HepG2 (cell line): ENCODE data around the gene PDE1C. TPM values are rescaled to one million over a fixed set of nuclear protein-coding genes. Genes with fewer than 3 reads are reported as not detected.

Experiments used
- ATAC-seq: fragments of 200-7000 bp; cut with Tn5 transposase; 3 replicates; pipeline ENCODE4 v1.9.1; 2020; ENCODE audit warnings: mild to moderate bottlenecking, moderate library complexity
- BruUV-seq: library from RNA; stranded (reverse); fragments of 400-500 nt; replicated peaks from 2 replicates; lab custom pipeline; 2021; lab: Mats Ljungman, UMichigan
- CTCF ChIA-PET: fragments of 300-600 bp; formaldehyde crosslinking; extraction: SDS; loops from one replicate; lab custom pipeline; 2021; ENCODE audit warnings: low total read pairs, inconsistent platforms, low intra/inter-chr PET ratio; lab: Yijun Ruan, JAX
- POLR2A ChIA-PET: fragments of 350-600 bp; sonication (Branson Sonifier 250); formaldehyde crosslinking; loops from one replicate; lab custom pipeline; 2020; ENCODE audit warnings: antibody characterized with exemption, inconsistent platforms; lab: Yijun Ruan, JAX
- DNase-seq: peaks from one replicate; pipeline ENCODE4 v3.0.0-alpha.2; 2015; ENCODE audit warnings: low spot score
- FAIRE-seq: peaks from 3 replicates; lab custom pipeline; 2011; peaks lifted over from hg19 to GRCh38; lab: Jason Lieb, UNC
- H2AFZ ChIP-seq: one replicate; pipeline ENCODE4 v1.6.1; 2011; ENCODE audit warnings: low read length, inconsistent platforms
- H3K27ac ChIP-seq: fragments of 300-600 bp; 3 replicates; pipeline ENCODE4 v1.8.0; 2011; ENCODE audit warnings: mixed run types, mild to moderate bottlenecking, mixed read lengths, low read length, inconsistent platforms; ENCODE audit not compliant: insufficient read depth; ENCODE audit errors: extremely low read length
- H3K27me3 ChIP-seq, 2 experiments: fragments of 200-600 bp in 1 of 2; 2 replicates in 1 of 2; 3 replicates in 1 of 2; pipeline versions ENCODE4 v1.6.0 to v1.8.0; 2011; ENCODE audit warnings: low read length in 2 of 2, mild to moderate bottlenecking in 2 of 2, moderate library complexity in 2 of 2, inconsistent platforms in 1 of 2; ENCODE audit not compliant: insufficient read depth in 2 of 2, control insufficient read depth in 1 of 2
- H3K36me3 ChIP-seq, 2 experiments: fragments of 200-600 bp in 1 of 2; replicated peaks in 1 of 2; 2 replicates in 1 of 2; 3 replicates in 1 of 2; pipeline versions ENCODE4 v1.5.1 to v1.8.0; 2011; ENCODE audit warnings: low read length in 2 of 2, inconsistent platforms in 1 of 2; ENCODE audit not compliant: insufficient read depth in 2 of 2, control insufficient read depth in 1 of 2
- H3K4me1 ChIP-seq: 2 replicates; pipeline ENCODE4 v1.5.1; 2012; ENCODE audit warnings: low read length, inconsistent platforms; ENCODE audit not compliant: insufficient read depth
- H3K4me2 ChIP-seq: 2 replicates; pipeline ENCODE4 v1.6.0; 2011; ENCODE audit warnings: low read depth, low read length, inconsistent platforms
- H3K4me3 ChIP-seq, 3 experiments: fragments of 200-600 bp in 1 of 3; sonication (generic), shearing (Covaris generic) in 1 of 3; replicated peaks in 1 of 3; 2 replicates each; pipeline ENCODE4 v1.5.1; 2011 to 2016; ENCODE audit warnings: low read length in 3 of 3, inconsistent platforms in 2 of 3, low read depth in 2 of 3, mild to moderate bottlenecking in 2 of 3, control low read depth in 1 of 3, mixed read lengths in 1 of 3; ENCODE audit not compliant: insufficient read depth in 1 of 3
- H3K79me2 ChIP-seq: one replicate; pipeline ENCODE4 v1.6.1; 2011; ENCODE audit warnings: low read length, inconsistent platforms; ENCODE audit not compliant: insufficient read depth
- H3K9ac ChIP-seq: 2 replicates; pipeline ENCODE4 v1.6.0; 2011; ENCODE audit warnings: mild to moderate bottlenecking, low read depth, low read length, inconsistent platforms; ENCODE audit not compliant: insufficient read depth
- H3K9me3 ChIP-seq: 2 replicates; pipeline ENCODE4 v1.5.1; 2012; ENCODE audit warnings: mild to moderate bottlenecking, low read length
- H4K20me1 ChIP-seq: 2 replicates; pipeline ENCODE4 v1.6.0; 2011; ENCODE audit warnings: inconsistent platforms, mild to moderate bottlenecking, low read length, moderate library complexity; ENCODE audit not compliant: insufficient read depth
- ATF7-NPFF ChIP-seq: sonication (generic); formaldehyde crosslinking; IDR thresholded peaks from 2 replicates; pipeline ENCODE4 v1.8.1; 2023; ENCODE audit warnings: mild to moderate bottlenecking, low read depth, missing genetic modification reagents, moderate library complexity
- ERF ChIP-seq: IDR thresholded peaks from 2 replicates; pipeline ENCODE4 v1.6.1; 2018; ENCODE audit warnings: missing biosample characterization, missing genetic modification reagents
- KAT8 ChIP-seq: IDR thresholded peaks from 2 replicates; pipeline ENCODE4 v1.6.1; 2016; ENCODE audit warnings: missing genetic modification reagents, missing compliant biosample characterization
- NFKBIZ ChIP-seq: IDR thresholded peaks from 2 replicates; pipeline ENCODE4 v1.6.1; 2018; ENCODE audit warnings: missing genetic modification reagents, missing compliant biosample characterization
- PHF21A ChIP-seq: sonication (generic); formaldehyde crosslinking; IDR thresholded peaks from 2 replicates; pipeline ENCODE4 v1.5.0; 2020; ENCODE audit warnings: mild to moderate bottlenecking, missing genetic modification reagents
- RFXAP ChIP-seq: sonication (generic); formaldehyde crosslinking; IDR thresholded peaks from 2 replicates; pipeline ENCODE4 v1.4.0; 2020; ENCODE audit warnings: missing genetic modification reagents, borderline replicate concordance
- STAT5B ChIP-seq: sonication (generic); formaldehyde crosslinking; IDR thresholded peaks from 2 replicates; pipeline ENCODE4 v1.4.0; 2020; ENCODE audit warnings: missing genetic modification reagents
- ZFYVE20 ChIP-seq: sonication (generic); formaldehyde crosslinking; IDR thresholded peaks from 2 replicates; pipeline ENCODE4 v1.8.0; 2023; ENCODE audit warnings: low read depth, mild to moderate bottlenecking, moderate library complexity, missing genetic modification reagents, borderline replicate concordance
- ZNF563 ChIP-seq: sonication (generic); formaldehyde crosslinking; IDR thresholded peaks from 2 replicates; pipeline ENCODE4 v1.8.0; 2022; ENCODE audit warnings: mild to moderate bottlenecking, moderate library complexity, missing genetic modification reagents
- ZNF644 ChIP-seq: IDR thresholded peaks from 2 replicates; pipeline ENCODE4 v1.6.1; 2016; ENCODE audit warnings: low read depth
- ZNF652 ChIP-seq: IDR thresholded peaks from 2 replicates; pipeline ENCODE4 v1.6.1; 2016; ENCODE audit warnings: low read depth, borderline replicate concordance
- ZNF839 ChIP-seq: sonication (generic); formaldehyde crosslinking; IDR thresholded peaks from 2 replicates; pipeline ENCODE4 v1.4.0; 2020; ENCODE audit warnings: missing genetic modification reagents, mild to moderate bottlenecking, borderline replicate concordance
- WGBS: methylation state at CpG from one replicate; pipeline ENCODE4 v1.1.6; 2017; ENCODE audit warnings: low lambda C conversion rate; 5-methylcytosine and 5-hydroxymethylcytosine counted together
- in situ Hi-C: cut with HindIII; loops from 2 replicates; pipeline ENCODE4 v1.10.0; 2017; ENCODE audit warnings: low pct_unique_long_range_greater_than_20kb; ENCODE audit not compliant: extremely low pct_ligation_motif_present
- intact Hi-C: fragments of 100-400 bp; cut with micrococcal nuclease; formaldehyde crosslinking; loops from one replicate; pipeline ENCODE4 v1.10.0; 2022; ENCODE audit not compliant: unreplicated experiment
- polyA plus RNA-seq, 8 experiments: library from polyadenylated mRNA; depleted of rRNA in 3 of 8; stranded (reverse) in 7 of 8; unstranded in 1 of 8; fragments of >200 nt; fragmentation: Illumina TruSeq in 4 of 8; extraction: Trizol in 4 of 8; gene quantifications; 2 replicates each; pipeline versions ENCODE4 v1.2.1 to v1.2.3, GENCODE V29; 2011 to 2016; ENCODE audit warnings: low read depth in 4 of 8, missing spikeins in 1 of 8, mixed read lengths in 1 of 8; ENCODE audit not compliant: insufficient read depth in 1 of 8
- total RNA-seq, 5 experiments: library from RNA; depleted of rRNA; stranded (reverse); fragments of >200 nt; fragmentation: Illumina TruSeq; extraction: Trizol; gene quantifications; 2 replicates each; pipeline ENCODE4 v1.2.3, GENCODE V29; 2016; ENCODE audit warnings: low read depth in 1 of 5
- TF ChIP-seq, protein P1 (sequence below): IDR thresholded peaks from 2 replicates; pipeline ENCODE4 v1.6.1; 2016; ENCODE audit warnings: low read depth, borderline replicate concordance
- TF ChIP-seq, protein P2 (sequence below): sonication (generic); formaldehyde crosslinking; IDR thresholded peaks from 2 replicates; pipeline ENCODE4 v1.9.0; 2022; ENCODE audit warnings: low read depth, missing genetic modification reagents

Gene PDE1C
- total and polyA plus RNA-seq, 2 of the 13 experiments (the other 11 are each of a cell fraction or from before 2014, with no cell fraction given), result not detected

DNA sequence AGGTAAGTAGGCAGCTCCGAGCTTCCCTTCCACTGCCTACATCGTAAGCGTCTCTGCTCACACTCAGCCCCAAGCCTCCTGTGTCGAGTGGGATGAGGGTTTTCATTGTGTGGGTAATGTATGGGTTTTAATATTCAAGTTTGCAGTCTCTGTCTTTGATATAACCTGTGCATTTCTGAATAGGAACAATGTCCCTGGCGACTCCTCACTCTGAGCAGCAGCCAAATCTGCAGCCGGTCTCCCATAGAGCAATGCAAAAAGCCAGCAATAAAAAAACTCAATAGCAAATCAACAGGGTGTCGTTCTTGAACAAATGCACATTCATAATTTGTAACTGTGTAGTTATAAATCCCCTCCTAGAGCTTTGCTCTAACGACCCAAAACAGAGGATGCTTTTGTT is 349.8 kb downstream of the PDE1C start:
- Histone ChIP-seq H3K79me2 (no peaks in the 10 kb centered on the region), H3K4me1 (no peaks in the 10 kb centered on the region), H3K9ac (no peak overlapping the region), H3K27me3 (no peaks in the 10 kb centered on the region), H3K4me3 (no peak overlapping the region), H3K27ac (no peak overlapping the region), H3K36me3 (no peaks in the 10 kb centered on the region), H4K20me1 (no peaks in the 10 kb centered on the region), H2AFZ (no peak overlapping the region), H3K9me3 (no peaks in the 10 kb centered on the region), H3K4me2 (no peak overlapping the region)
- TF ChIP-seq, protein P1, sequence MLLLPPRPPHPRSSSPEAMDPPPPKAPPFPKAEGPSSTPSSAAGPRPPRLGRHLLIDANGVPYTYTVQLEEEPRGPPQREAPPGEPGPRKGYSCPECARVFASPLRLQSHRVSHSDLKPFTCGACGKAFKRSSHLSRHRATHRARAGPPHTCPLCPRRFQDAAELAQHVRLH (CRISPR knock-in tag), result no peak
- TF ChIP-seq NFKBIZ (CRISPR knock-in tag) (no peak), ZNF839 (CRISPR knock-in tag) (no peak), ERF (CRISPR knock-in tag) (no peak), ATF7-NPFF (CRISPR knock-in tag) (no peak), ZNF563 (CRISPR knock-in tag) (no peak), RFXAP (CRISPR knock-in tag) (no peak), KAT8 (CRISPR knock-in tag) (no peak), ZNF652 (CRISPR knock-in tag) (no peak), ZNF644 (CRISPR knock-in tag) (no peak), STAT5B (CRISPR knock-in tag) (no peak), ZFYVE20 (CRISPR knock-in tag) (no peak), PHF21A (CRISPR knock-in tag) (no peak)
- TF ChIP-seq, protein P2, sequence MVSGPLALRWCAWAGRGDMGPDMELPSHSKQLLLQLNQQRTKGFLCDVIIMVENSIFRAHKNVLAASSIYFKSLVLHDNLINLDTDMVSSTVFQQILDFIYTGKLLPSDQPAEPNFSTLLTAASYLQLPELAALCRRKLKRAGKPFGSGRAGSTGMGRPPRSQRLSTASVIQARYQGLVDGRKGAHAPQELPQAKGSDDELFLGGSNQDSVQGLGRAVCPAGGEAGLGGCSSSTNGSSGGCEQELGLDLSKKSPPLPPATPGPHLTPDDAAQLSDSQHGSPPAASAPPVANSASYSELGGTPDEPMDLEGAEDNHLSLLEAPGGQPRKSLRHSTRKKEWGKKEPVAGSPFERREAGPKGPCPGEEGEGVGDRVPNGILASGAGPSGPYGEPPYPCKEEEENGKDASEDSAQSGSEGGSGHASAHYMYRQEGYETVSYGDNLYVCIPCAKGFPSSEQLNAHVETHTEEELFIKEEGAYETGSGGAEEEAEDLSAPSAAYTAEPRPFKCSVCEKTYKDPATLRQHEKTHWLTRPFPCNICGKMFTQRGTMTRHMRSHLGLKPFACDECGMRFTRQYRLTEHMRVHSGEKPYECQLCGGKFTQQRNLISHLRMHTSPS (CRISPR knock-in tag), result no peak
- ATAC-seq (no peak), FAIRE-seq (no peak), DNase-seq (no peak)
- 32% methylated on average over 8 of the region's 8 CpGs for WGBS
- ChIA-PET CTCF (no interaction called here), POLR2A (no interaction called here)
- no TSS peak for BruUV-seq
- intact Hi-C loops (no loop called here), in situ Hi-C loops (no loop called here)
